Measurements from ENCODE around the gene FAM222A. TPM values are rescaled to one million over a fixed set of nuclear protein-coding genes. Genes with fewer than 3 reads are reported as not detected.

The FAM222A gene
- polyA plus RNA-seq, 1 donor: 6.3 TPM

DNA sequence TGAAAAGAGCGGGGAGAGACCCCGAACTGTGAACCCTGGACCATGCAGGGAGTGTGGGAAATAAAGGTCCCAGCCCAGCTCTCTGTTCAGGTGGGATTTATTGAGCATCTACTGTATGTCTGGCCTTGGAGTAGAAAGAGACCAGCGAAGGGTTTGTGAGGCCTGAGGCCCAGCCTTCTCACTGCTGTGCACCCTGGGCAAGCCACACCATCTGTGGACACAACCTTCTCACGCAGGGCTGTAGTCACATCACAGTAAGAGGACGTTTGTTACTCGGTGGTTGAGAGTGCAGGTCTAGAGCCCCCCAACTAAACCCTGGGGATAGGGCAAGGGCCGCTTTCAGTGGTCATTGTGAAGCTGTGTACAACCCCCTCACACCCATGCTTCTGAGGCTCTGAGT, 18.2 kb downstream of the FAM222A start:
- Histone ChIP-seq H3K27ac (ENCODE audit: low read length) (no peak overlapping the region), H3K9me3 (ENCODE audit: control insufficient read depth, low read depth, low read length) (peaks cover 4% of the 10 kb centered on the region), H3K36me3 (ENCODE audit: control insufficient read depth, insufficient read depth, low read length) (no peaks in the 10 kb centered on the region), H3K4me1 (ENCODE audit: control insufficient read depth, insufficient read depth, low read length) (peaks cover 43% of the 10 kb centered on the region), H3K4me3 (ENCODE audit: low read length) (no peak overlapping the region), H3K27me3 (ENCODE audit: control insufficient read depth, insufficient read depth, low read length) (no peaks in the 10 kb centered on the region)
- no CpG with 5 or more reads among the region's 7 CpGs for WGBS (ENCODE audit: insufficient coverage, low lambda C conversion rate)
- DNase-seq: no peak

DNA sequence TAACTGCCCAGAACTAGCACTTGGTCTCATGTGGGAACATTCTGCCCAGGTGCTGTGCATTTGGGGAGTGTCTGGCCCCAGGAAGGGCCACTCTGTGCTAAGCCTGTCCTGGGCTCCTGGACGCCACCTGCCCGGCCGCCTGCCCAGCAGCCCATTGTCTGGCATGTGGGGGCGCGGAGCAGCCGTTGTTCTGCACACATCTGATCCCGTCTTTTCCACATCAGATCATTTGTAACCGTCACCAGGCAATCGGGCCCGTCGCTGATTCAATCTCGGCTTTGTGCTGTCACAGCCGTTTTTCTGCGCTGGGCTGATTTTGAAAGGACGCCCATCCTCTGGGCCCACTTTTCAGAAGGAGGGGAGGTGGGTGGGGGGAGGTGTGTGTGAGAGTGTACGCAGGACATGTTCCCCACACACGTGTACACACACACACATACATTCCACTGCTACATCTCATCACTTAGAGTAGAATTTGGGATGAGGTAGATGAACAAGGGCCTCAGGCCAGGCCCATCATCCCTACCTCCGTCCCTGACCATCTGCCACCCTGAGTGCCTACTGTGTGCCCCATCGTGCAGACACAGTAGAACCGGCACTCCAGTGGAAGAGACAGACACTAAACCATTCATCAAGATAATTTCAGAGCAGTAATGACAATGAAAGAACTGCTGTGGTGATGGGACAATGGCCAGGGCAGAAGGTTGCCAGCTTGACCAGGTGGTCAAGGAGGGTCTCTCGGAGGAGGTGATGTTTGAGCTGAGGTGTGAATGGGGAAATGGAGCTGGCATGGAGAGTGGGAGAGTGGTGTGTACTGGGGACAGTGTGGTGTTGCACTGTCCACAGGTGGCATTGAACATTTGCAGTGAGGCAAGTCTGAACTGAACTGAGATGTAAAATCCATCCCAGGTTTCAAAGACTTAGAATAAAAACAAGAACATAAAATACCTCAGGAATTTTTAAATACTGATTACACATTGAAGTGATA, 19.0 kb downstream of the FAM222A start:
- H3K4me1 ChIP-seq (ENCODE audit: control insufficient read depth, insufficient read depth, low read length): peaks cover 45% of the 10 kb centered on the region
- H3K27me3 ChIP-seq (ENCODE audit: control insufficient read depth, insufficient read depth, low read length): no peaks in the 10 kb centered on the region
- no CpG with 5 or more reads among the region's 21 CpGs for WGBS (ENCODE audit: insufficient coverage, low lambda C conversion rate)
- no peak for DNase-seq
- no peak overlapping the region for H3K27ac ChIP-seq (ENCODE audit: low read length)
- H3K9me3 ChIP-seq (ENCODE audit: control insufficient read depth, low read depth, low read length): peaks cover 4% of the 10 kb centered on the region
- H3K4me3 ChIP-seq (ENCODE audit: low read length): no peak overlapping the region
- no peaks in the 10 kb centered on the region for H3K36me3 ChIP-seq (ENCODE audit: control insufficient read depth, insufficient read depth, low read length)

DNA sequence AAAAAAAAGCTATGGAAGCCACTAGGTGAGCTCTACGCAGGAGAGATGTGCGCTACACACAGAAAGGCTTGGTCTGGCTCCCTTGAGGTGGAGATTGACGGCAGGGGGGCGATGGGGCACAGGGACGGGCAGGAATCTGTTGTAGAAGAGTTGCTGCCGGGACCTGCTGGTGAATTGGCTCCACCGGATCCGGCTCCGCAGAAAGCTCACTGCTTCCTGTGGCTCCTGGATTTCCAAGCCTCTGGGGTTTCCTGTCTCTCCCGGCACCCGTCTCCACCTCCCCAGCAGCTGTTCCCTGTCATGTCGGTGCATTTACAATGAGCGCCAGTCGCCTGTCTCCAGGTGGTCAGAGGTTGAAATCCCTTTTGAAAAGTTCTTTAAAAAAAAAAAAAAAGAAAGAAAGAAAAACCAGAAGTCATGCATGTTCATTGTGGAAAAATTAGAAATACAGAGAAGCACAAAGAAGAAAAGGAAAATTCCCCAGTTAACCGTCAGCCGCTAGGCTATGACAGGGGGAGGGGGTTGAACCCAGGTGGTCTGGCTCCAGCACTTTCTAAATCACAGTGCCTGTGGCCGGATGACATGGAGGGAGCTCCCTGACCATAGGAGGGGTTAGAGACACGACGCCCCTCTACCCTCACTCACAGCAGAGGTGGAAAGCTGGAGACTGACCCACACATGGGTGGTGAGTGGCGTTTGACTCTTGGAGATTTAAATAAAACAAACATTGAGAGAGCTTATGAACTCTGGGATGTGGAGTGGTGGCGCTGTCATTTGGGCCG, 20.8 kb downstream of the FAM222A start:
- H3K36me3 ChIP-seq (ENCODE audit: control insufficient read depth, insufficient read depth, low read length): no peaks in the 10 kb centered on the region
- H3K27me3 ChIP-seq (ENCODE audit: control insufficient read depth, insufficient read depth, low read length): no peaks in the 10 kb centered on the region
- peaks cover 2% of the 10 kb centered on the region for H3K9me3 ChIP-seq (ENCODE audit: control insufficient read depth, low read depth, low read length)
- WGBS (ENCODE audit: insufficient coverage, low lambda C conversion rate): 11% methylated on average over 3 of the region's 22 CpGs
- no peak for DNase-seq
- no peak overlapping the region for H3K4me3 ChIP-seq (ENCODE audit: low read length)
- no peak overlapping the region for H3K27ac ChIP-seq (ENCODE audit: low read length)
- H3K4me1 ChIP-seq (ENCODE audit: control insufficient read depth, insufficient read depth, low read length): peaks cover 49% of the 10 kb centered on the region

DNA sequence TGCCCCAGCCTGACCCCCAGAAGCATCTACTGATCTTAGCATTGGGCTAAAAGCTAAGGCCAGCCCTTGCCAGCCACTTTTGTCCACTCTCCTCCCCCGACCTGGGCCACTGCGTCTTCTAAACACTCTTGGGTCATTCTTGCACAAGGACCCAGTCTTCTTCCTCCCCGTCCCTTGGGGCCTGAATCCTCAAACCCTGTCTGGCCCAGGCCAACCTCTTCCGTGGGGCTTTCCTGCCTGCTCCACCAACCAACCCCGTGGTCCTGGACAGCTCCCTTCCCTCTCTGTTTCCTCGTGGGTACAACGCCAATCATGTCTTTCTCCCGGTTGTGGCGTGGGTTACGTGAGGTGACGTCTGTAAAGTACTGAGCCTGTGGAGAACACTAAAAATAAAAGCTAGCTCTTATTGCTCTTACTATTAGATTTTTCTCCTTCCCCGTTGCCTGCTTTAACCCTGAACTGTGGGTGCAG, 21.5 kb downstream of the FAM222A start:
- no peaks in the 10 kb centered on the region for H3K9me3 ChIP-seq (ENCODE audit: control insufficient read depth, low read depth, low read length)
- peaks cover 56% of the 10 kb centered on the region for H3K4me1 ChIP-seq (ENCODE audit: control insufficient read depth, insufficient read depth, low read length)
- no CpG with 5 or more reads among the region's 12 CpGs for WGBS (ENCODE audit: insufficient coverage, low lambda C conversion rate)
- H3K36me3 ChIP-seq (ENCODE audit: control insufficient read depth, insufficient read depth, low read length): no peaks in the 10 kb centered on the region
- H3K27ac ChIP-seq (ENCODE audit: low read length): no peak overlapping the region
- DNase-seq: no peak
- H3K27me3 ChIP-seq (ENCODE audit: control insufficient read depth, insufficient read depth, low read length): no peaks in the 10 kb centered on the region
- H3K4me3 ChIP-seq (ENCODE audit: low read length): no peak overlapping the region

DNA sequence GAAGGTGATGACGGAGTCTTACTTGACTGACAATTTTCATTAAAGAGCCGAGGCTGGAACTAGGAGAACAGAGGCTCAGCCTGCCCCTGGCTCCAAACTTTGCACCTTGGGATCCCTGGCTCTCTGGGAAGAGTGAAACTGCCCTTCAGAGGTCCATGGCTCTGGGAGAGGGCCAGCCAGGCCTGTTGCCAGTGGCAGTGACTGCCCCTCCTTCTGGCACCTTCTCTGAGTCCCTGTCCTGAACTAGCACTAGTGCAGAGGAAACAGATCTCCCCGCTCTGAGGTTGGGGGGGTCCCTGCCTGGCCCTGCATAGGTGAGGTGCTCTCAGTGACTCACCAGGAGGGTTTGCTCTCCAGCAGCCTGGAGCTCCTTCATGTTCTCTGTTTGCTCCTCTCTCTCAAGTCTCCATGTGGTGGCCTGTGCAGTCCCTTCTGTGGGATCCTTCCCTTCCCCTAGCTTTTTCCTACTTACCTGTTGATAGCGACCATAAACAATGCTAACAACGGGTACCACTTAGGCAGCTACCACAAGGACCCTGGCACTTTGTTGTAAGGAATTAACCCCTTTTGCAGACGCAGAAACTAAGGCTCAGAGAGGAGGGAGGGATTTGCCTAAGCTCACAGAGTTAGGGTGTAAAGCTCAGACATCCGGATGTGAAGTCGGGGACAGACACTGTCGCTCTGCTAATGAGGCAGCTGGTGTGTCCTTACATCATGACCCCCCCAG, 22.4 kb downstream of the FAM222A start:
- Histone ChIP-seq H3K27me3 (ENCODE audit: control insufficient read depth, insufficient read depth, low read length) (no peaks in the 10 kb centered on the region), H3K27ac (ENCODE audit: low read length) (no peak overlapping the region), H3K4me3 (ENCODE audit: low read length) (no peak overlapping the region), H3K4me1 (ENCODE audit: control insufficient read depth, insufficient read depth, low read length) (peaks cover 65% of the 10 kb centered on the region), H3K36me3 (ENCODE audit: control insufficient read depth, insufficient read depth, low read length) (no peaks in the 10 kb centered on the region), H3K9me3 (ENCODE audit: control insufficient read depth, low read depth, low read length) (no peaks in the 10 kb centered on the region)
- DNase-seq: no peak
- WGBS (ENCODE audit: insufficient coverage, low lambda C conversion rate): no CpG with 5 or more reads among the region's 9 CpGs

DNA sequence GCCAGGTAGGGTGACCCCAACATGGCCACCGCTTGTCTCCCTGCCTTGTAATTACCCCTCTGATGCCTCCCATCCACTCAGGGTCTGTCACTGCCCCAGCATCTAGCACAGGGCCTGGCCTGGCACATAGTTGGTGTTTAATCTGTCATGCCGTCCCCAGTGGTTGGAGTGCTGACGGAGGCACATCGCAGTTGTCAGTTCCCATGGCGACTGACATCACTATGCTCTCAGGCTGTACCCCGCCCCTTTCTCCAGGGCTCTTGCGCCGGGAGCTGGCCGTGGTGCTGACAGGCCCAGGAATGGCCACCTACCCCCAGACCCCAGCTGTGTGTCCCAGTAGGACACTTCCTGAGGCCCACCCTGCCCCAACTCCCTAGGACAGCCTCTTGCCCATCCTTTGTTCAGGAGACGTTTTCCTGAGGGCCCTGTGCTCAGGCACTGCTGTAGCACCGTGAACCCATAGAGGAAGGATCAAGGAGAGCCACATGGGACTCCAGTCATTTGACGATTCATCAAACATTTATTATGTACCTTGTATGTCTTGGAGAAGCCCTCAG, 23.0 kb downstream of the FAM222A start:
- Histone ChIP-seq H3K4me3 (ENCODE audit: low read length) (no peak overlapping the region), H3K27ac (ENCODE audit: low read length) (peak overlapping the region; percentile 29), H3K9me3 (ENCODE audit: control insufficient read depth, low read depth, low read length) (no peaks in the 10 kb centered on the region), H3K4me1 (ENCODE audit: control insufficient read depth, insufficient read depth, low read length) (peaks cover 71% of the 10 kb centered on the region), H3K27me3 (ENCODE audit: control insufficient read depth, insufficient read depth, low read length) (no peaks in the 10 kb centered on the region), H3K36me3 (ENCODE audit: control insufficient read depth, insufficient read depth, low read length) (no peaks in the 10 kb centered on the region)
- peak; percentile 81 to 83 for DNase-seq
- WGBS (ENCODE audit: insufficient coverage, low lambda C conversion rate): no CpG with 5 or more reads among the region's 12 CpGs

DNA sequence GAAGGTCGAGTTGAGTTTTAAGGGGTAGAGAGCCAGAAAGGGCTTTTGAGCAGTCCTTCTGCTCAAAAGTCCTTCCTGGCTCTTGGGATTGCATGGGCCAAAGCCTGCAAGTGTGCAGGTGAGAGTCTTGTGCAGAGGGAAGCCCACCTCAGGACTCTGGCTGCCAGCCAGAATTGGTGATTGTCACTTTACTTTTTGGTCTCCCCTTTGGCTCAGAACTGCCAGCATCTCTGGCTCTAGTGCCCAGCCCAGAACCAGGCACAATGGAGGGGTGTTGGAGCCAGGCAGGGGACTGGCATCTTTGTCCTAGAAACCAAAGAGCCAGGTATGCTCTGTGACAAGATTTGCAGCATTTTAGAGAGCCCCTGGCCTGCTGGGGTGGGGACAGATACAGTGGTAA, 23.5 kb downstream of the FAM222A start:
- Histone ChIP-seq H3K9me3 (ENCODE audit: control insufficient read depth, low read depth, low read length) (no peaks in the 10 kb centered on the region), H3K36me3 (ENCODE audit: control insufficient read depth, insufficient read depth, low read length) (no peaks in the 10 kb centered on the region), H3K4me1 (ENCODE audit: control insufficient read depth, insufficient read depth, low read length) (peaks cover 76% of the 10 kb centered on the region), H3K4me3 (ENCODE audit: low read length) (no peak overlapping the region), H3K27me3 (ENCODE audit: control insufficient read depth, insufficient read depth, low read length) (no peaks in the 10 kb centered on the region), H3K27ac (ENCODE audit: low read length) (peak overlapping the region; percentile 29)
- WGBS (ENCODE audit: insufficient coverage, low lambda C conversion rate): no CpG with 5 or more reads among the region's 1 CpG
- DNase-seq: no peak

DNA sequence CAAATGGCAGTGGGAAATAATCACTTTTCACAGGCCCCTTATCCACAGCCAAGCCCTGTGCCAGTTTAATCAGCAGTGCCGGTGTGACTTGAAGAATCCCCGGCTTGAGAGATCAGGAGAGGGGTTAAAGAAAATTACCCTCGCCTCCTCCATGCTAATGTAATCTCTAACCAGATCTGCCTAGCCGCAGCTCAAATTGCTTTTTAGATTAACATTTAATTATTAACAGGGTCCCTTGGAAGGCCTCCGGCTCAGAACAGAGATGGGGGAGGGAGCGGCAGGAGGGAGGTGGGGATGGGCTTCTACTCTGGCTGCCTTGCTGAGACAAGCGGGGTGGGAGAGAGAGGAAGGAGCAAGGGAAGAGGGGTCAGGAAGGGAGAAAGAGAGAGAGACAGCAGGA, 24.0 kb downstream of the FAM222A start:
- DNase-seq: peak in 1 of 2 donors; percentile 57
- WGBS (ENCODE audit: insufficient coverage, low lambda C conversion rate): 10% methylated on average over 2 of the region's 7 CpGs
- H3K4me3 ChIP-seq (ENCODE audit: low read length): no peak overlapping the region
- H3K27me3 ChIP-seq (ENCODE audit: control insufficient read depth, insufficient read depth, low read length): no peaks in the 10 kb centered on the region
- peaks cover 81% of the 10 kb centered on the region for H3K4me1 ChIP-seq (ENCODE audit: control insufficient read depth, insufficient read depth, low read length)
- H3K9me3 ChIP-seq (ENCODE audit: control insufficient read depth, low read depth, low read length): no peaks in the 10 kb centered on the region
- H3K36me3 ChIP-seq (ENCODE audit: control insufficient read depth, insufficient read depth, low read length): no peaks in the 10 kb centered on the region
- H3K27ac ChIP-seq (ENCODE audit: low read length): peak overlapping the region; percentile 32

DNA sequence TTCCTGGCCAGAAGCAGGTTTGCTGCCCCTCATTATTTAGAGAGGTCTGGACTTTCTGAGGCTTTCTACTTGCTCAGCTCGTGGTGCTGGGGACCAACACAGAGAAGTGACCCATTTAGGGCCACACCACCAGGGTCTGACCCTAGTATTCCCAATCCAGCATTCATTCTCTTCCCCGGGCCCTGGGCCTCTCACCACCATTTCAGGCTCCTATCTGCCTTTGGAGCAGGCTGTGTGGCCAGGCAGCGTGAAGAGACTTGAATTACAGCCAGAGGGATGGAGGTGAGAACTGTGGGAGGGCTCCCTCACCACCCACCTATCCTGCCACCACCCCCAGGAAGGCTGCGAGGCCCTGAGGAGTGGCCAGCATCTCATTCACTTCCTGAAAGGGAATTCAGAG, 24.6 kb downstream of the FAM222A start:
- Histone ChIP-seq H3K4me1 (ENCODE audit: control insufficient read depth, insufficient read depth, low read length) (peaks cover 87% of the 10 kb centered on the region), H3K4me3 (ENCODE audit: low read length) (no peak overlapping the region), H3K36me3 (ENCODE audit: control insufficient read depth, insufficient read depth, low read length) (no peaks in the 10 kb centered on the region), H3K27me3 (ENCODE audit: control insufficient read depth, insufficient read depth, low read length) (no peaks in the 10 kb centered on the region), H3K9me3 (ENCODE audit: control insufficient read depth, low read depth, low read length) (no peaks in the 10 kb centered on the region), H3K27ac (ENCODE audit: low read length) (peak overlapping the region; percentile 32)
- 0% methylated on average over 1 of the region's 4 CpGs for WGBS (ENCODE audit: insufficient coverage, low lambda C conversion rate)
- DNase-seq: no peak
